HCT116 (cell line): ENCODE data around the gene TEDC1. TPM values are rescaled to one million over a fixed set of nuclear protein-coding genes. Genes with fewer than 3 reads are reported as not detected.

ENCODE experiments used
- ATAC-seq: fragments of 200-7000 bp; cut with Tn5 transposase; 2 replicates; pipeline ENCODE4 v1.9.1; 2020; ENCODE audit warnings: mild to moderate bottlenecking, moderate library complexity
- BruUV-seq: library from RNA; stranded (reverse); fragments of 400-500 nt; replicated peaks from 2 replicates; lab custom pipeline; 2021; lab: Mats Ljungman, UMichigan
- CTCF ChIA-PET: fragments of 300-600 bp; sonication (Branson Sonifier 250); formaldehyde crosslinking; loops from one replicate; lab custom pipeline; 2021; ENCODE audit warnings: antibody characterized with exemption; lab: Charles Lee
- POLR2A ChIA-PET: fragments of 300-600, 350-600 bp; sonication (Branson Sonifier 250); formaldehyde crosslinking; loops from one replicate; lab custom pipeline; 2021; ENCODE audit warnings: antibody characterized with exemption; lab: Charles Lee
- RAD21 ChIA-PET, 2 experiments: fragments of 300-600 bp; sonication (Branson Sonifier 250); formaldehyde crosslinking; loops; one replicate each; lab custom pipeline; 2023; ENCODE audit warnings: low total read pairs in 2 of 2; ENCODE audit not compliant: uncharacterized antibody in 2 of 2, unreplicated experiment in 2 of 2, low non-redundant PET in 1 of 2; lab: Charles Lee
- DNase-seq: peaks from one replicate; pipeline ENCODE4 v3.0.0-alpha.2; 2010; ENCODE audit warnings: low read depth, low spot score
- H2AFZ ChIP-seq: fragments of 200-600 bp; shearing (Covaris generic), sonication (generic); 2 replicates; pipeline ENCODE4 v1.6.1; 2017; ENCODE audit warnings: low read depth, mixed run types, mixed read lengths, antibody characterized with exemption, low read length; ENCODE audit not compliant: poor library complexity, severe bottlenecking
- H3K27ac ChIP-seq: 2 replicates; pipeline ENCODE4 v1.5.1; 2012; ENCODE audit warnings: low read depth, low read length
- H3K27me3 ChIP-seq: fragments of 200-600 bp; sonication (generic); 2 replicates; pipeline ENCODE4 v1.6.1; 2016; ENCODE audit warnings: mixed run types, low read length, mixed read lengths; ENCODE audit not compliant: insufficient read depth
- H3K36me3 ChIP-seq, 2 experiments: fragments of 200-500 bp in 1 of 2; fragments of 200-600 bp in 1 of 2; sonication (Bioruptor generic) in 1 of 2; sonication (generic) in 1 of 2; 2 replicates each; pipeline versions ENCODE4 v1.5.1 to v1.6.1; 2014 to 2016; ENCODE audit warnings: low read length in 2 of 2, inconsistent platforms in 1 of 2, mixed read lengths in 1 of 2, mixed run types in 1 of 2; ENCODE audit not compliant: insufficient read depth in 2 of 2, control insufficient read depth in 1 of 2
- H3K4me1 ChIP-seq, 2 experiments: fragments of 200-600 bp in 1 of 2; sonication (generic) in 1 of 2; 2 replicates each; pipeline versions ENCODE4 v1.5.1 to v1.6.1; 2012 to 2017; ENCODE audit warnings: low read length in 2 of 2, inconsistent platforms in 1 of 2, mild to moderate bottlenecking in 1 of 2, mixed read lengths in 1 of 2, mixed run types in 1 of 2, moderate library complexity in 1 of 2; ENCODE audit not compliant: insufficient read depth in 2 of 2, control insufficient read depth in 1 of 2
- H3K4me2 ChIP-seq: fragments of 200-600 bp; sonication (generic); 2 replicates; pipeline ENCODE4 v1.6.1; 2017; ENCODE audit warnings: mixed run types, low read length, mixed read lengths
- H3K4me3 ChIP-seq, 2 experiments: fragments of 200-600 bp in 1 of 2; sonication (generic) in 1 of 2; replicated peaks in 1 of 2; 2 replicates each; pipeline ENCODE4 v1.5.1; 2011 to 2016; ENCODE audit warnings: low read length in 2 of 2, control low read depth in 1 of 2, low read depth in 1 of 2, mild to moderate bottlenecking in 1 of 2, mixed read lengths in 1 of 2, mixed run types in 1 of 2
- H3K79me2 ChIP-seq: fragments of 200-600 bp; sonication (generic); 2 replicates; pipeline ENCODE4 v1.6.1; 2017; ENCODE audit warnings: mild to moderate bottlenecking, mixed run types, low read length, moderate library complexity, mixed read lengths; ENCODE audit not compliant: insufficient read depth
- H3K9ac ChIP-seq: fragments of 200-600 bp; sonication (generic); 2 replicates; pipeline ENCODE4 v1.6.1; 2016; ENCODE audit warnings: low read length, mixed read lengths
- H3K9me2 ChIP-seq: fragments of 200-600 bp; sonication (generic), shearing (Covaris generic); 2 replicates; pipeline ENCODE4 v1.6.1; 2017; ENCODE audit warnings: mixed run types, mild to moderate bottlenecking, moderate library complexity; ENCODE audit not compliant: insufficient read depth
- H3K9me3 ChIP-seq, 2 experiments: fragments of 200-500 bp in 1 of 2; fragments of 200-600 bp in 1 of 2; sonication (Bioruptor generic) in 1 of 2; sonication (generic) in 1 of 2; 2 replicates each; pipeline ENCODE4 v1.6.1; 2014 to 2017; ENCODE audit warnings: low read length in 2 of 2, mixed read lengths in 2 of 2, inconsistent platforms in 1 of 2, low read depth in 1 of 2, mild to moderate bottlenecking in 1 of 2, mixed run types in 1 of 2, moderate library complexity in 1 of 2; ENCODE audit not compliant: control insufficient read depth in 1 of 2, insufficient read depth in 1 of 2
- H4K20me1 ChIP-seq: fragments of 200-600 bp; sonication (generic), shearing (Covaris generic); 2 replicates; pipeline ENCODE4 v1.6.1; 2017; ENCODE audit warnings: mixed run types, mild to moderate bottlenecking, moderate library complexity; ENCODE audit not compliant: insufficient read depth
- CBX3 ChIP-seq: IDR thresholded peaks from 2 replicates; pipeline ENCODE4 v1.6.1; 2012; ENCODE audit warnings: low read depth
- EGR1 ChIP-seq: IDR thresholded peaks from 2 replicates; pipeline ENCODE4 v1.6.1; 2012; ENCODE audit warnings: low read depth
- ELF1 ChIP-seq: IDR thresholded peaks from 2 replicates; pipeline ENCODE4 v1.6.1; 2012; ENCODE audit warnings: low read depth, borderline replicate concordance
- EZH2 ChIP-seq: fragments of 200-600 bp; sonication (generic); IDR thresholded peaks from 2 replicates; pipeline ENCODE4 v1.6.1; 2017; ENCODE audit warnings: antibody characterized with exemption, mixed run types
- FOSL1 ChIP-seq: IDR thresholded peaks from 2 replicates; pipeline ENCODE4 v1.6.1; 2012; ENCODE audit warnings: low read depth
- POLR2A ChIP-seq: IDR thresholded peaks from 2 replicates; pipeline ENCODE4 v1.7.0; 2011; ENCODE audit warnings: borderline replicate concordance; ENCODE audit not compliant: insufficient read depth, insufficient read length; ENCODE audit errors: extremely low read depth
- RAD21 ChIP-seq: IDR thresholded peaks from 2 replicates; pipeline ENCODE4 v1.6.1; 2012; ENCODE audit warnings: low read depth, mild to moderate bottlenecking
- SP1 ChIP-seq: IDR thresholded peaks from 2 replicates; pipeline ENCODE4 v1.6.1; 2012; ENCODE audit warnings: low read depth
- SRF ChIP-seq: IDR thresholded peaks from 2 replicates; pipeline ENCODE4 v1.6.1; 2012; ENCODE audit warnings: low read depth
- TCF7L2 ChIP-seq: IDR thresholded peaks from 2 replicates; pipeline ENCODE4 v1.7.0; 2011; ENCODE audit warnings: borderline replicate concordance, inconsistent platforms; ENCODE audit not compliant: insufficient read depth, insufficient read length; ENCODE audit errors: extremely low read depth
- YY1 ChIP-seq: IDR thresholded peaks from 2 replicates; pipeline ENCODE4 v1.6.1; 2011; ENCODE audit warnings: low read length, low read depth, moderate library complexity, mild to moderate bottlenecking; ENCODE audit not compliant: insufficient replicate concordance; ENCODE audit errors: extremely low read depth
- ZFX ChIP-seq: fragments of 450-650 bp; IDR thresholded peaks from 2 replicates; pipeline ENCODE4 v1.6.1; 2017
- ZNF274 ChIP-seq: fragments of 200-500 bp; sonication (Bioruptor generic); IDR thresholded peaks from 2 replicates; pipeline ENCODE4 v1.6.1; 2014; ENCODE audit warnings: mild to moderate bottlenecking, low read depth, low read length, inconsistent platforms
- intact Hi-C: fragments of 100-400 bp; cut with micrococcal nuclease; formaldehyde crosslinking; loops from 2 replicates; pipeline ENCODE4 v1.10.0; 2022
- total RNA-seq: library from RNA; stranded (reverse); gene quantifications from one replicate; pipeline ENCODE4 v1.2.1, GENCODE V29; 2021; ENCODE audit not compliant: unreplicated experiment
- TF ChIP-seq, protein P1 (sequence below): IDR thresholded peaks from 2 replicates; pipeline ENCODE4 v1.6.1; 2012
- TF ChIP-seq, protein P2 (sequence below): IDR thresholded peaks from 2 replicates; pipeline ENCODE4 v1.6.1; 2012
- TF ChIP-seq, protein P3 (sequence below): IDR thresholded peaks from 2 replicates; pipeline ENCODE4 v1.6.1; 2012; ENCODE audit warnings: low read depth

The TEDC1 gene
- total RNA-seq, 1 experiment from 2014 or later, result 40.4 TPM

DNA sequence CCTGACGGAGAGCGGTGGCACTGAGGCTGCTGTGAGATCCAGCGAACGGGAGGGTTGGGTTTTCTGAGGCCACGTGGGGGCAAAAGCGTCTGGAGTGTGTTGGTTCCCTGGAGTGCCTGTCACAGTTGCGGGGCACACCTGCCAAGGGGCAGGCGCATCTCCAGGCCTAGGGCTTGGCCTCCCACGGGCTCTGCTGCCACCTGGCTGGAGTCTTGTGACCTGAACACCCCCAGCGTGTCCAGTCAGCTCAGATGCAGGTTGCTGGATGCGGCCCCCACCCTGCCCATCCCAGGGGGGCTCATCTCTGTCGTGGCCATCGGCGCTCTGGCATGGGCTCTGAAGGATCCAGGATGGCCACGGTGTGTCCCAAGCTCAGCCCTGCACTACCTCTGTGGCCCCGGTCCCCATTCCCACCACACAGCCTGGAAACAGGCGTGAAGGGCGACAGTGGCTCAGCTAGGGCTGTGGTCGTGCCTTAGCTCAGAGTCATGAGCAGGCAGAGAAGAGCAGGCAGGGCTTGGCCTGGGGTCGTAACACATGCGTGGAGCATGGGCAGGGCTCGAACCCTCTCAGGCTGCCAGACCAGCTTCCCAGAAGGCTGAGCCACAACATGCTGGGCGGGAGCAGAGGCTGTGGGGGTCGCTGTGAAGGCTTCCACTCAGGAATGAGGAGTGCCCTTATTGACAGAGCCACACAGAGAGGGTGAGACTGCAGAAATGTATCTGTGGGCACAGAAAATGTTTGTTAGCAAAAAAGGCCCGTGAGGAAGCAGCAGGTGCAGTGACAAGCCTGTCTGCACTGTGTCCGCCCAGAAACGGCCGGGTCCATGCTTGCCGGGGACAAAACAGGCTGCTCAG, 40.0 kb upstream of the TEDC1 start:
- H3K27ac ChIP-seq, result no peak overlapping the region
- ATAC-seq (no peak), DNase-seq (no peak)
- H3K36me3 ChIP-seq, result peaks cover 11 to 22% of the 10 kb centered on the region in 2 experiments; a peak in 3 of 4 replicates
- H3K9ac ChIP-seq, result no peak overlapping the region
- H2AFZ ChIP-seq, result no peak overlapping the region
- no peaks in the 10 kb centered on the region for H4K20me1 ChIP-seq
- ChIA-PET RAD21 (no interaction called here), POLR2A (no interaction called here), CTCF (interaction anchor here (0.6 kb wide), 1 partner anchor 39 kb away, joined by 3 read pairs; no protein-coding TSS in a partner anchor)
- TF ChIP-seq EGR1 (no peak), TCF7L2 (no peak), ZNF274 (no peak), SRF (no peak), ELF1 (no peak), ZFX (no peak), POLR2A (no peak), EZH2 (no peak), RAD21 (no peak)
- TF ChIP-seq, protein P1, sequence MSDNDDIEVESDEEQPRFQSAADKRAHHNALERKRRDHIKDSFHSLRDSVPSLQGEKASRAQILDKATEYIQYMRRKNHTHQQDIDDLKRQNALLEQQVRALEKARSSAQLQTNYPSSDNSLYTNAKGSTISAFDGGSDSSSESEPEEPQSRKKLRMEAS, result no peak
- no peak overlapping the region for H3K4me3 ChIP-seq
- H3K27me3 ChIP-seq, result no peaks in the 10 kb centered on the region
- H3K9me2 ChIP-seq, result no peaks in the 10 kb centered on the region
- intact Hi-C loops, result no loop called here
- H3K4me2 ChIP-seq, result no peak overlapping the region
- H3K9me3 ChIP-seq, result no peaks in the 10 kb centered on the region
- H3K4me1 ChIP-seq, result no peaks in the 10 kb centered on the region
- peaks cover 20% of the 10 kb centered on the region; the same call in 1 of the 2 replicates for H3K79me2 ChIP-seq
- BruUV-seq, result TSS peak; percentile 9

DNA sequence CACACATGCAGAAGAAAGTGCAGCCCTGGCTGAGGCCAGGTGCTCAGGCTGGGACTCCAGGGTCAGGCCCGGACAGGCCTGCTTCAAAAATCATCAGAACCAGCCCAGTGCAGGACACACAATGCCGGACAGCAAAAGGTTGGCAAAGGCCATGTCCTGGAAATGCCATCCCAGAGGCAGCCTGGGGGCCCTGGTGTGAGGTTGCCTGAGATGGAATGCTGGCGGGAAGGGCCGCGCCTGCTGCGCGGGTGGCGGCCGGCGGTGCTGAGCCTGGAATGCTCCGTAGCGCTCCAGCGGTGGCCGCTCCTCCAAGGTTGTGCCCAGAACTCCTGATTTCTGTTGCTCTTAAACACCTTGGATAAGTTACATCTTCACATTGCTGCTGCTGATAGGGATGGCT, 38.1 kb upstream of the TEDC1 start:
- Histone ChIP-seq H3K9ac (no peak overlapping the region), H3K36me3 (peaks cover 11 to 22% of the 10 kb centered on the region in 2 experiments; a peak in 3 of 4 replicates), H2AFZ (no peak overlapping the region), H3K4me3 (no peak overlapping the region), H3K4me1 (no peaks in the 10 kb centered on the region), H4K20me1 (no peaks in the 10 kb centered on the region), H3K9me3 (no peaks in the 10 kb centered on the region), H3K79me2 (peaks cover 8% of the 10 kb centered on the region; the same call in 1 of the 2 replicates), H3K9me2 (no peaks in the 10 kb centered on the region), H3K4me2 (no peak overlapping the region), H3K27me3 (no peaks in the 10 kb centered on the region), H3K27ac (no peak overlapping the region)
- intact Hi-C loops, result no loop called here
- CTCF ChIA-PET, result no interaction called here
- ATAC-seq (no peak), DNase-seq (no peak)
- POLR2A ChIA-PET, result no interaction called here
- RAD21 ChIA-PET, result no interaction called here
- no TSS peak for BruUV-seq
- TF ChIP-seq CBX3 (no peak), YY1 (no peak), FOSL1 (no peak), SP1 (no peak), RAD21 (no peak), ELF1 (no peak), ZNF274 (no peak), POLR2A (no peak)
- TF ChIP-seq, protein P1, result no peak
- TF ChIP-seq, protein P2, sequence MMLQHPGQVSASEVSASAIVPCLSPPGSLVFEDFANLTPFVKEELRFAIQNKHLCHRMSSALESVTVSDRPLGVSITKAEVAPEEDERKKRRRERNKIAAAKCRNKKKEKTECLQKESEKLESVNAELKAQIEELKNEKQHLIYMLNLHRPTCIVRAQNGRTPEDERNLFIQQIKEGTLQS, result no peak
- TF ChIP-seq, protein P3, sequence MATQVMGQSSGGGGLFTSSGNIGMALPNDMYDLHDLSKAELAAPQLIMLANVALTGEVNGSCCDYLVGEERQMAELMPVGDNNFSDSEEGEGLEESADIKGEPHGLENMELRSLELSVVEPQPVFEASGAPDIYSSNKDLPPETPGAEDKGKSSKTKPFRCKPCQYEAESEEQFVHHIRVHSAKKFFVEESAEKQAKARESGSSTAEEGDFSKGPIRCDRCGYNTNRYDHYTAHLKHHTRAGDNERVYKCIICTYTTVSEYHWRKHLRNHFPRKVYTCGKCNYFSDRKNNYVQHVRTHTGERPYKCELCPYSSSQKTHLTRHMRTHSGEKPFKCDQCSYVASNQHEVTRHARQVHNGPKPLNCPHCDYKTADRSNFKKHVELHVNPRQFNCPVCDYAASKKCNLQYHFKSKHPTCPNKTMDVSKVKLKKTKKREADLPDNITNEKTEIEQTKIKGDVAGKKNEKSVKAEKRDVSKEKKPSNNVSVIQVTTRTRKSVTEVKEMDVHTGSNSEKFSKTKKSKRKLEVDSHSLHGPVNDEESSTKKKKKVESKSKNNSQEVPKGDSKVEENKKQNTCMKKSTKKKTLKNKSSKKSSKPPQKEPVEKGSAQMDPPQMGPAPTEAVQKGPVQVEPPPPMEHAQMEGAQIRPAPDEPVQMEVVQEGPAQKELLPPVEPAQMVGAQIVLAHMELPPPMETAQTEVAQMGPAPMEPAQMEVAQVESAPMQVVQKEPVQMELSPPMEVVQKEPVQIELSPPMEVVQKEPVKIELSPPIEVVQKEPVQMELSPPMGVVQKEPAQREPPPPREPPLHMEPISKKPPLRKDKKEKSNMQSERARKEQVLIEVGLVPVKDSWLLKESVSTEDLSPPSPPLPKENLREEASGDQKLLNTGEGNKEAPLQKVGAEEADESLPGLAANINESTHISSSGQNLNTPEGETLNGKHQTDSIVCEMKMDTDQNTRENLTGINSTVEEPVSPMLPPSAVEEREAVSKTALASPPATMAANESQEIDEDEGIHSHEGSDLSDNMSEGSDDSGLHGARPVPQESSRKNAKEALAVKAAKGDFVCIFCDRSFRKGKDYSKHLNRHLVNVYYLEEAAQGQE, result no peak
